Adrenal gland (tissue), 12 donors: ENCODE data around the gene TMCO6. TPM values are rescaled to one million over a fixed set of nuclear protein-coding genes. Genes with fewer than 3 reads are reported as not detected.
A peak's percentile ranks its signal among the peaks of the same experiment; 100 is the strongest.
"Not testable (repeated sequence)": the region's sequence is repeated elsewhere in the genome, so short reads cannot be mapped to it uniquely, and the experiment has no call there.

Experiments
- DNase-seq, 7 donors: peaks; one replicate each; pipeline ENCODE4 v3.0.0-alpha.2; 2019 to 2020
- H3K27ac ChIP-seq, 5 donors: fragments of 200-600 bp; sonication (generic) in 4 of 5; 1 replicate in 3 of 5; 2 replicates in 2 of 5; pipeline versions ENCODE4 v1.5.1 to v1.8.0; 2016 to 2020; ENCODE audit warnings: mild to moderate bottlenecking in 1 of 5
- H3K27me3 ChIP-seq: fragments of 200-600 bp; 2 replicates; pipeline ENCODE4 v1.8.0; 2021
- H3K36me3 ChIP-seq, 2 donors: fragments of 200-600 bp; replicated peaks in 1 of 2; 1 replicate in 1 of 2; 2 replicates in 1 of 2; pipeline versions ENCODE4 v1.5.1 to v1.8.0; 2018 to 2022
- H3K4me1 ChIP-seq, 2 donors: fragments of 200-600 bp; replicated peaks in 1 of 2; 1 replicate in 1 of 2; 2 replicates in 1 of 2; pipeline versions ENCODE4 v1.5.1 to v1.8.0; 2018 to 2021
- H3K4me3 ChIP-seq, 4 donors: fragments of 200-600 bp; sonication (generic) in 3 of 4; one replicate each; pipeline ENCODE4 v1.5.1; 2016 to 2018
- H3K9me3 ChIP-seq, 3 donors: fragments of 200-600 bp; sonication (generic) in 1 of 3; replicated peaks in 1 of 3; 1 replicate in 2 of 3; 2 replicates in 1 of 3; pipeline versions ENCODE4 v1.5.1 to v1.8.0; 2016 to 2021
- POLR2A ChIP-seq, 2 donors: fragments of 450-650 bp; IDR thresholded peaks; one replicate each; pipeline ENCODE4 v1.6.1; 2017; ENCODE audit warnings: antibody characterized with exemption in 2 of 2, mild to moderate bottlenecking in 2 of 2, moderate library complexity in 1 of 2
- WGBS, 4 donors: extraction: QIAGEN DNeasy Blood & Tissue Kit in 2 of 4; methylation state at CpG; one replicate each; pipeline versions ENCODE4 v1.1.5 to v1.1.7; 2013 to 2017; 5-methylcytosine and 5-hydroxymethylcytosine counted together
- intact Hi-C, 2 donors: fragments of 100-400 bp; cut with DNase I; formaldehyde crosslinking; loops; one replicate each; pipeline versions ENCODE4 v1.14.1 to v1.15.0; 2022 to 2023
- polyA plus RNA-seq, 3 donors: library from polyadenylated mRNA; stranded (reverse); fragments of 200-250 nt in 2 of 3; fragments of 350-450 nt in 1 of 3; fragmentation: Illumina TruSeq in 1 of 3; extraction: RNeasy Lipid Tissue Mini Kit (QIAGEN cat#74804) in 1 of 3; gene quantifications; one replicate each; pipeline ENCODE4 v1.2.3, GENCODE V29; 2013 to 2014
- total RNA-seq, 9 donors: library from RNA; depleted of rRNA in 4 of 9; stranded (reverse); fragments of >200 nt in 4 of 9; fragments of 120-200 nt in 1 of 9; fragmentation: NEBNext Ultra II Directional in 1 of 9; extraction: Animal tissue kit (Norgen Biotek cat#: 25700) in 1 of 9; gene quantifications; one replicate each; pipeline versions ENCODE4 v1.1.0 to v1.2.4, GENCODE V29; 2013 to 2023
- TF ChIP-seq, protein P1 (sequence below), 6 experiments: fragments of 450-650 bp in 4 of 6; fragments of 200-600 bp in 2 of 6; sonication (generic) in 1 of 6; IDR thresholded peaks; 1 replicate in 5 of 6; 2 replicates in 1 of 6; pipeline versions ENCODE4 v1.5.1 to v1.8.0; 2016 to 2021; ENCODE audit warnings: antibody characterized with exemption in 6 of 6, mild to moderate bottlenecking in 2 of 6, moderate library complexity in 1 of 6
- donor health status: healthy with polysubstance abuse.
- donor health status: Bipolar disorder and iron deficiency.
- donor health status: DM: yes; HTN: yes; CAD: no.
- donor health status: DM: no; HTN: no; CAD: no.
- donor health status: DM: no; HTN: no; CAD: no.
- donor health status: DM: yes; HTN: yes; CAD: no.

The TMCO6 gene
- total and polyA plus RNA-seq, 12 donors, result 5.6 to 348 (median 27.4) TPM

DNA sequence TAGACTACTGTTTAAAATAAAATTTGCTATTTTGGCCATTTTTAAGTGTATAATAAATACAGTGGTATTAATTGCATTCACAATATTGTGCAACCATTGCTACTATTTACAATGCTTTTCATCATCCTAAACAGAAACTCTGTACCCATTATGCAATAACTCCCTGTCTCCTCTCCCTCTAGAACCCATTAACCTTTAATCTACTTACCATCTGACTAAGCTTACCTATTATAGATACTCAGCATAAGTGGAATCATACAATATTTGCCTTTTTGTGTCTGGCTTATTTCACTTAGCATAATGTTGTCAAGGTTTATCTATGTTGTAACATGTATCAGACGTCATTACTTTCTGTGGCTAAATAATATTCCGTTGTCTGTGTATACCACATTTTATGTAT is 32.2 kb upstream of the TMCO6 start:
- H3K9me3 ChIP-seq, result no peaks in the 10 kb centered on the region
- peaks cover 5 to 14% of the 10 kb centered on the region in 2 donors for H3K4me1 ChIP-seq
- no peaks in the 10 kb centered on the region for H3K36me3 ChIP-seq
- 70 to 81% (median 70%) methylated on average over 2 of the region's 2 CpGs for WGBS, 4 donors
- intact Hi-C loops, result no loop called here
- peak overlapping the region in 1 of 5 donors; percentile 47 for H3K27ac ChIP-seq
- H3K27me3 ChIP-seq, result no peaks in the 10 kb centered on the region
- H3K4me3 ChIP-seq, result no peak overlapping the region
- no peak for DNase-seq
- TF ChIP-seq, protein P1, sequence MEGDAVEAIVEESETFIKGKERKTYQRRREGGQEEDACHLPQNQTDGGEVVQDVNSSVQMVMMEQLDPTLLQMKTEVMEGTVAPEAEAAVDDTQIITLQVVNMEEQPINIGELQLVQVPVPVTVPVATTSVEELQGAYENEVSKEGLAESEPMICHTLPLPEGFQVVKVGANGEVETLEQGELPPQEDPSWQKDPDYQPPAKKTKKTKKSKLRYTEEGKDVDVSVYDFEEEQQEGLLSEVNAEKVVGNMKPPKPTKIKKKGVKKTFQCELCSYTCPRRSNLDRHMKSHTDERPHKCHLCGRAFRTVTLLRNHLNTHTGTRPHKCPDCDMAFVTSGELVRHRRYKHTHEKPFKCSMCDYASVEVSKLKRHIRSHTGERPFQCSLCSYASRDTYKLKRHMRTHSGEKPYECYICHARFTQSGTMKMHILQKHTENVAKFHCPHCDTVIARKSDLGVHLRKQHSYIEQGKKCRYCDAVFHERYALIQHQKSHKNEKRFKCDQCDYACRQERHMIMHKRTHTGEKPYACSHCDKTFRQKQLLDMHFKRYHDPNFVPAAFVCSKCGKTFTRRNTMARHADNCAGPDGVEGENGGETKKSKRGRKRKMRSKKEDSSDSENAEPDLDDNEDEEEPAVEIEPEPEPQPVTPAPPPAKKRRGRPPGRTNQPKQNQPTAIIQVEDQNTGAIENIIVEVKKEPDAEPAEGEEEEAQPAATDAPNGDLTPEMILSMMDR (IDR thresholded peaks at IDR 0.05), result no peak
- TF ChIP-seq POLR2A (IDR thresholded peaks at IDR 0.05), result no peak

DNA sequence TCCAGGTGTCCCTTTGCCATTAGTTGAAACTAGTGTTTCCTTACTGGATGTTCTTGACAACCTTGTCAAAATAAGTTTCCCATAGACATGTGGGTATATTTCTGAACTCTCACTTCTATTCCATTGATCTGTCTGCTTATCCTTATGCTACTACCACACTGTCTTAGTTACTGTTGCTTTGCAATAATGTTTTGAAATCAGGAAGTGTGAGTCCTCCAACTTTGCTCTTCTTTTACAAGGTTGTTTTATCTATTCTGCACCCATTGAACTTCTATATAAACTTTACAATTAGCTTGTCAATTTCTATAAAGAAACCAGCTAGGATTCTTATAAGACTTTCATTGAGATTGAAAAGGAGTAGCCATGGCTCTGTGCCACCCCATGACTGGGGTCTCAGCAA is 30.5 kb upstream of the TMCO6 start:
- H3K9me3 ChIP-seq, result no peaks in the 10 kb centered on the region
- peaks cover 0 to 6% of the 10 kb centered on the region in 2 donors for H3K4me1 ChIP-seq
- TF ChIP-seq, protein P1 (IDR thresholded peaks at IDR 0.05), result no peak
- TF ChIP-seq POLR2A (IDR thresholded peaks at IDR 0.05), result no peak
- no peaks in the 10 kb centered on the region for H3K27me3 ChIP-seq
- H3K36me3 ChIP-seq, result no peaks in the 10 kb centered on the region
- peak overlapping the region in 2 of 5 donors; percentile 46 to 67 for H3K27ac ChIP-seq
- no peak for DNase-seq
- intact Hi-C loops, result no loop called here
- no peak overlapping the region for H3K4me3 ChIP-seq

DNA sequence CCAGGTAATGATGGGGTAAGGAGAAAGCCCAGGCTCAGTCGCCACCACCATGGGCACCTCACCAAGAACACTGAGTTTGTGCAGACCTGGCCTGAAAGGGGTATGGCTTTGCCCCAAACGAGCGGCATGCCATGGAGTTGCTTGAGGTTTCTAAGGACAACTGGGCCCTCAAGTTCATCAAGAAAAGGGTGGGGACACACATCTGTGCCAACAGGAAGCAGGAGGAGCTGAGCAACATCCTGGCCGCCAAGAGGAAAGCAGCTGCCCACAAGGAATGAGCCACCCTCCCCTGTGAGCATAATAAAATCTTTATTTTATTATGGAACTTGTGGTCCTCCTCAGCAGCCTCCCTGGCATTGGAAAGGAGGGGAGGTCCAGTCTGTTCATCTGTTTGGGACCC is 30.1 kb upstream of the TMCO6 start:
- 58 to 93% (median 79%) methylated on average over 3 to 4 of the region's 4 CpGs for WGBS, 4 donors
- Histone ChIP-seq H3K36me3 (no peaks in the 10 kb centered on the region), H3K27ac (peak overlapping the region in 2 of 5 donors; percentile 46 to 67), H3K27me3 (no peaks in the 10 kb centered on the region), H3K4me3 (no peak overlapping the region), H3K9me3 (no peaks in the 10 kb centered on the region), H3K4me1 (peaks cover 0 to 6% of the 10 kb centered on the region in 2 donors)
- no peak for TF ChIP-seq POLR2A (IDR thresholded peaks at IDR 0.05)
- peak in 6 of 7 donors; percentile 25 to 69 (median 50) for DNase-seq
- intact Hi-C loops, result no loop called here

DNA sequence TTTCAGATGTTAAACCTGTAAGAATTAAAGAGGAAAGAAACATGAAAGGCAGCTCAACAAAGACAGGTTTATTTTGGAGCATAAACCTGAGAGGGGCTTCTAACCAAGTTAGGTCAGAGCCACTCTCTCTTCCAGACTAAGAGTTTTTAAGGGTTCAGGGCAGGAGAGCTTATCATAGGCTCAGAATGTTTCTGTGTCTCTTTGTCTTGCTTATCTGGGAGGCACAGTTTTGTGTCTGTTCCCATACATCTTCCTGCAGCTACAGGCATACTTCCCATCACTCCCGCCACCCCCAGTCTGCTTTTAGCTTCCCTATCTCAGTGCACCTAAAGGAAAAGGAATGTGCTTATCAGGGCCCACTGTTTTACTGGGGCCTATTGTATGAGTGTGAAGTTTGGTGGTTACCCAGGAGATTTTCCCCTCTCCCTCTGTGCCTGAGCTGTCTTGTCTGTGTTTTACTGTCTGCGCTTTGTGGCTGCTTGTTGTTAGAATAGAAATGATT is 28.2 kb upstream of the TMCO6 start:
- H3K27me3 ChIP-seq, result no peaks in the 10 kb centered on the region
- no peaks in the 10 kb centered on the region for H3K36me3 ChIP-seq
- WGBS, 4 donors, result 71 to 88% (median 79%) methylated on average over 2 of the region's 2 CpGs
- intact Hi-C loops, result no loop called here
- H3K4me3 ChIP-seq, result no peak overlapping the region
- TF ChIP-seq POLR2A (IDR thresholded peaks at IDR 0.05), result no peak
- TF ChIP-seq, protein P1 (IDR thresholded peaks at IDR 0.05), result no peak
- peak overlapping the region in 4 of 5 donors; percentile 21 to 72 (median 44) for H3K27ac ChIP-seq
- no peaks in the 10 kb centered on the region for H3K9me3 ChIP-seq
- DNase-seq, result no peak
- H3K4me1 ChIP-seq, result peaks cover 0 to 6% of the 10 kb centered on the region in 2 donors

DNA sequence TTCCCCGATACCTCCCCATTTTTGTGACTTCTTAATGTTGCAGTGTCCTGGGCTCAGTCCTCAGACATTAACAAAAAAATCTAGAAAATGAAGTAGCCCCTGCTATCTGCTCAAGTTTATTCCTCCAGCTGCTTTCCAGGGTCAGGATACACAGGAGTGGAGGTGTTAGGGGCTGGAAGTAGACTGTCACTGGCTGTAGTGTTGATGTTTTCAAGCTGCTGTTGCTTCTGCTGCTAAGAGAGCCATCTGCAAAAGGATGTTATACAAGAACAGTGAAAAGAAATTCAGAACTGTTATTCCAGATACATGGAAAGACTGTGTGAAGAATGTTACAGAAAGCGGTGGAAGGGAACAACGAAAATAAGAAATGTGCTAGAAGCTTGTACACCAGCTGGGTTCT is 16.9 kb upstream of the TMCO6 start:
- no peaks in the 10 kb centered on the region for H3K4me1 ChIP-seq
- no peak for DNase-seq
- no peak overlapping the region for H3K4me3 ChIP-seq
- H3K27me3 ChIP-seq, result no peaks in the 10 kb centered on the region
- TF ChIP-seq, protein P1 (IDR thresholded peaks at IDR 0.05), result no peak
- TF ChIP-seq POLR2A (IDR thresholded peaks at IDR 0.05), result no peak
- intact Hi-C loops, result no loop called here
- H3K27ac ChIP-seq, result no peak overlapping the region
- no peaks in the 10 kb centered on the region for H3K9me3 ChIP-seq
- 79 to 87% (median 82%) methylated on average over 3 of the region's 3 CpGs for WGBS, 4 donors
- no peaks in the 10 kb centered on the region for H3K36me3 ChIP-seq

DNA sequence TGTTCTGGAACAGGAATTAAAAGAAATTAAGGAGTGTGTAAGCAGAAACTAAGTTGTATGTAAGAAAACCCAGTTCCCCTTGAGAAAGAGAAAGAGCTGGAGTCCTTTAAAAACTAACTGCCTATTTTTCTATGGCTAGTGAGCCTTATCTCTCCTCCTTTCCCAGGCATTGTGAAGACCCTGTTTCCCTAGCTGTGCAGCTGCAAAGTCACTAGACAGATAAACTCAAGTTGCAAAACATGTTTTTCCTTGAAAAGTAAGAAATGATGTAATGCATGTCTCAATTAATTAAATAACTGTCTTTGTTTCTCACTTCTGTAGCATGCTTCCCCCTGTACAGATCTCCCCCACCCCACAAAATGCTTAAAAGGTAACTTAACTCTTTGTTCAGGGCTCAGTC is 16.2 kb upstream of the TMCO6 start:
- H3K4me1 ChIP-seq, H3K36me3 ChIP-seq, H3K27me3 ChIP-seq, H3K9me3 ChIP-seq, DNase-seq, H3K4me3 ChIP-seq, intact Hi-C loops, H3K27ac ChIP-seq: not testable (repeated sequence)

DNA sequence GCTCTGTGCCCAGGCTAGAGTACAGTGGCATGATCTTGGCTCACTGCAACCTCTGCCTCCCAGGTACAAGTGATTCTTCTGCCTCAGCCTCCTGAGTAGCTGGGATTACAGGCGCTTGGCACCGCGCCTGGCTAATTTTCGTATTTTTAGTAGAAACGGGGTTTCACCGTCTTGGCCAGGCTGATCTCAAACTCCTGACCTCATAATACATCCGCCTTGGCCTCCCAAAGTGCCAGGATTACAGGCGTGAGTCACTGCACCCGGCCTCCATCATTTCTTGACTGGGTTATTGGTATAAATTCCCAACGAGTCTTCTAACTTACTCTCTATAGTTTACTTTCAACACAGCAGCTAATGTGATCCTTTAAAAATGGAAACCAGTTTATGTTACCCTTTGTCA is 14.4 kb upstream of the TMCO6 start:
- 90 to 92% (median 91%) methylated on average over 10 of the region's 10 CpGs for WGBS, 4 donors
- H3K36me3 ChIP-seq, intact Hi-C loops, H3K27me3 ChIP-seq, H3K4me1 ChIP-seq, H3K9me3 ChIP-seq, H3K4me3 ChIP-seq, H3K27ac ChIP-seq: not testable (repeated sequence)
- DNase-seq, result peak in 1 of 7 donors; percentile 9
